ENCODE data around the gene FCF1.
A peak's percentile ranks its signal among the peaks of the same experiment; 100 is the strongest.
"Not testable (repeated sequence)": the region's sequence is repeated elsewhere in the genome, so short reads cannot be mapped to it uniquely, and the experiment has no call there.

Gene FCF1

GRCh38 chr14:74703043-74703442 is 9.9 kb upstream of the FCF1 start:
- DNase-seq, result no peak

GRCh38 chr14:74704656-74705055 is 8.3 kb upstream of the FCF1 start:
- DNase-seq, result no peak

- DNase-seq, result peak; percentile 81
These were observed 7.1 kb upstream of the FCF1 start for GRCh38 chr14:74705613-74706500.

GRCh38 chr14:74710480-74710879 is 2.5 kb upstream of the FCF1 start:
- DNase-seq, result no peak

GRCh38 chr14:74711651-74712050 is 1.3 kb upstream of the FCF1 start:
- no peak for DNase-seq

GRCh38 chr14:74713395-74713735 is 421 bp downstream of the FCF1 start:
- DNase-seq, result no peak

- no peak for DNase-seq
These were observed 7.6 kb downstream of the FCF1 start for GRCh38 chr14:74720526-74720925.

GRCh38 chr14:74723134-74723533 is 10.2 kb downstream of the FCF1 start:
- no peak for DNase-seq

GRCh38 chr14:74732387-74732786 is 19.4 kb downstream of the FCF1 start:
- DNase-seq, result no peak

GRCh38 chr14:74733221-74733620 is 20.3 kb downstream of the FCF1 start:
- DNase-seq, result no peak

GRCh38 chr14:74735125-74735524 is 22.2 kb downstream of the FCF1 start:
- DNase-seq, result no peak

GRCh38 chr14:74737753-74738325 is 24.9 kb downstream of the FCF1 start:
- DNase-seq, result no peak

- DNase-seq, result no peak
These were observed 26.5 kb downstream of the FCF1 start for GRCh38 chr14:74739293-74740030.

- no peak for DNase-seq
These were observed 34.3 kb downstream of the FCF1 start for GRCh38 chr14:74747237-74747636.

- DNase-seq, result no peak
These were observed 41.2 kb downstream of the FCF1 start for GRCh38 chr14:74754157-74754556.

- no peak for DNase-seq
These were observed 42.0 kb downstream of the FCF1 start for GRCh38 chr14:74754899-74755298.

GRCh38 chr14:74756326-74756725 is 43.4 kb downstream of the FCF1 start:
- DNase-seq, result no peak

- DNase-seq, result not testable (repeated sequence)
These were observed 45.6 kb downstream of the FCF1 start for GRCh38 chr14:74758505-74758904.

- peak; percentile 99 for DNase-seq
These were observed 50.2 kb downstream of the FCF1 start, which contains the start of gene YLPM1 for GRCh38 chr14:74762917-74763802. Gene YLPM1 (plus strand): TSS chr14:74763316. CDS start chr14:74763490, 174 bp downstream.

GRCh38 chr14:74763803-74764531 is 51.0 kb downstream of the FCF1 start:
- no peak for DNase-seq

- no peak for DNase-seq
These were observed 52.8 kb downstream of the FCF1 start for GRCh38 chr14:74765721-74766120.

GRCh38 chr14:74771399-74771798 is 58.5 kb downstream of the FCF1 start:
- no peak for DNase-seq
